Nephron progenitor cell (in vitro differentiated cells): ENCODE measurements around the gene ENPP5.
"Not testable (repeated sequence)": the region's sequence is repeated elsewhere in the genome, so short reads cannot be mapped to it uniquely, and the experiment has no call there.

Experiments used
- DNase-seq: peaks from one replicate; pipeline ENCODE4 v3.0.0; 2021
- H3K27ac Mint-ChIP-seq: 2 replicates; pipeline ENCODE4 v1.8.0; 2021; ENCODE audit warnings: mild to moderate bottlenecking, moderate library complexity, mixed read lengths
- H3K27me3 Mint-ChIP-seq: 2 replicates; pipeline ENCODE4 v1.8.0; 2021; ENCODE audit warnings: mild to moderate bottlenecking, low read depth, mixed read lengths; ENCODE audit not compliant: poor library complexity
- H3K36me3 Mint-ChIP-seq: 2 replicates; pipeline ENCODE4 v1.8.0; 2021; ENCODE audit warnings: low read depth, mixed read lengths
- H3K4me1 Mint-ChIP-seq: 2 replicates; pipeline ENCODE4 v1.8.0; 2021; ENCODE audit warnings: mixed read lengths
- H3K4me3 Mint-ChIP-seq: 2 replicates; pipeline ENCODE4 v1.8.0; 2021; ENCODE audit warnings: mild to moderate bottlenecking, moderate library complexity, mixed read lengths
- H3K9me3 Mint-ChIP-seq: 2 replicates; pipeline ENCODE4 v1.8.0; 2021; ENCODE audit warnings: mild to moderate bottlenecking, moderate library complexity, mixed read lengths
- TF ChIP-seq, protein P1 (sequence below): fragments of 200-600 bp; sonication (generic); IDR thresholded peaks from 2 replicates; pipeline ENCODE4 v1.5.0; 2021; ENCODE audit warnings: antibody characterized with exemption

ENPP5 gene

DNA sequence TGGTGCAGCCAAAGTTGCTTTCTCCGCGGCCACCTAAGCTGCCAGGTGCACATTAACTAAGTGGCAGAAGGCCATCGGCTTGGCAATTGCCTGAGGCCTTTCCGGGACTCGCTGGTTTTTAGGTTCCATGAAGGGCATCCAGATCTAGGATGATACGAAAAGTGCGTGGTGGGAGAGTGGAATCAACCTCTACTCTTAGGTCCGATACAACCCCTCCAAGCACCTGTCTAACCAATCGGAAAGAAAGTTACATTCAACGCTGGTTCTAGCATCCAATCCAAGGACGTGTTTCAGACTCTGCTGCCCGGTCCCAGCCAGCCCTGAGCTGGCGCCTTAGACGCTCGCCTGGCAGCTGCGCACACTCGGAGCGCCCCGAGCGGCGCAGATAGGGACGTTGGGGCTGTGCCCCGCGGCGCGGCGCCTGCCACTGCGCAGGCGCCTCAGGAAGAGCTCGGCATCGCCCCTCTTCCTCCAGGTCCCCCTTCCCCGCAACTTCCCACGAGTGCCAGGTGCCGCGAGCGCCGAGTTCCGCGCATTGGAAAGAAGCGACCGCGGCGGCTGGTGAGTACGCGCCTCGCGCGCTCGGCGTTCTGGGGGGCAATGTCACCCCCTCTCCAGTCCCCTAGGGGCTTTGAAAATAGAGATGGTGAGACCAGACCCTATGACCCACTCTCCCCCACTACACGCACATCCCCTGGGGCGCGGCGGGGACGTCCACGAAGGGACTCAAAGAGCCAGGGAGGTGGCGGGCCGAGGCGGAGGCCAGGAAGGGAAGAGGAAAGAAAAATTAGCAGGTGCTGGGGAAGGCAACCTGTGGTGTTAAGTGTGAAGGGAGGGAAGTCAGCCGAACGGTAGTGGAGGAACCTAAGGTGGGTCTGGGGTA, 40.9 kb downstream of the ENPP5 start, which contains the start of gene ENPP4:
TSS of gene ENPP4 (plus strand) at position 361 of the 883 bp plus-strand sequence. CDS start 9,595 bp downstream, outside the sequence.
- Mint-ChIP-seq H3K4me3 (peak within 1 kb of the TSS; percentile 91), H3K27me3 (peaks cover 51% of the 10 kb centered on the region), H3K9me3 (peaks cover 8% of the 10 kb centered on the region), H3K4me1 (peaks cover 11% of the 10 kb centered on the region), H3K36me3 (no peaks in the 10 kb centered on the region), H3K27ac (no peak within 1 kb of the TSS)
- DNase-seq: peak; percentile 83
- TF ChIP-seq, protein P1, sequence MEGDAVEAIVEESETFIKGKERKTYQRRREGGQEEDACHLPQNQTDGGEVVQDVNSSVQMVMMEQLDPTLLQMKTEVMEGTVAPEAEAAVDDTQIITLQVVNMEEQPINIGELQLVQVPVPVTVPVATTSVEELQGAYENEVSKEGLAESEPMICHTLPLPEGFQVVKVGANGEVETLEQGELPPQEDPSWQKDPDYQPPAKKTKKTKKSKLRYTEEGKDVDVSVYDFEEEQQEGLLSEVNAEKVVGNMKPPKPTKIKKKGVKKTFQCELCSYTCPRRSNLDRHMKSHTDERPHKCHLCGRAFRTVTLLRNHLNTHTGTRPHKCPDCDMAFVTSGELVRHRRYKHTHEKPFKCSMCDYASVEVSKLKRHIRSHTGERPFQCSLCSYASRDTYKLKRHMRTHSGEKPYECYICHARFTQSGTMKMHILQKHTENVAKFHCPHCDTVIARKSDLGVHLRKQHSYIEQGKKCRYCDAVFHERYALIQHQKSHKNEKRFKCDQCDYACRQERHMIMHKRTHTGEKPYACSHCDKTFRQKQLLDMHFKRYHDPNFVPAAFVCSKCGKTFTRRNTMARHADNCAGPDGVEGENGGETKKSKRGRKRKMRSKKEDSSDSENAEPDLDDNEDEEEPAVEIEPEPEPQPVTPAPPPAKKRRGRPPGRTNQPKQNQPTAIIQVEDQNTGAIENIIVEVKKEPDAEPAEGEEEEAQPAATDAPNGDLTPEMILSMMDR: no peak

DNA sequence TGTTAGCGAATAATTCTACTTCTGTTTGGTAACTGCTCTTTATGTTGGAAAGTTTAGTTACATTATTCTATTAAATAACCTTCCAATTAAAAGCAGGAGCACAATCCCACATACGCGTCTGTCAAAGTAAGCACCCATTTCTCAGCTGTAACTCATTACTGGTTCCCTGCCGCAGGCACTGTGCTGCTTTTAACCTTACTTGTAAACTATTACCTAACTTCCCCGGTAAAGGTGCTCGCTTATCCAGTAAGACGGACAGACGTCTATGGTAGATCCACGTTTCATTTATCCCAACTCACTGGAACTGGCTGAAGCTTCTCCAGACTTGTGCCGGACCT, 41.5 kb downstream of the ENPP5 start:
- Mint-ChIP-seq H3K9me3 (peaks cover 13% of the 10 kb centered on the region), H3K27ac (no peak overlapping the region), H3K4me3 (peak overlapping the region; percentile 91), H3K4me1 (peaks cover 11% of the 10 kb centered on the region), H3K27me3 (peaks cover 53% of the 10 kb centered on the region), H3K36me3 (no peaks in the 10 kb centered on the region)
- TF ChIP-seq, protein P1: no peak
- no peak for DNase-seq

DNA sequence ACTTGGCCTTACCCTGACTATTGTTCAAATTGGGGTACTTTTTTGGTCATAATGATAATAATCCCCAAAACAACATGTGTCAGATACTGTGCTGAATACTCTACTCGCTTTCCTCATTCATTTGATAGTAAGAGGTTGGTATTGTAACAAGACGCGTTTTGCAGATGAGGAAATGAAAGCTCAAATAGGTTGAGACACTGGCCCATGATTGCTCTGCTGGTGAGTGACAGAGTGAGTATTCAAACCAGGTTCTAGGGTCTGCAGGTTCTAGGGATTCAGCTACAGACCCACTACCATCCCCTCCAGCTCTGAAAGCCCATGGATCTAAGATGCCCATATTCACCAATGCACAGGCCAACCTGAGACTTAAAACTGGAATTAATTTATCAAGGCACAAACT, 42.3 kb downstream of the ENPP5 start:
- H3K4me1 Mint-ChIP-seq: peaks cover 11% of the 10 kb centered on the region
- TF ChIP-seq, protein P1: no peak
- no peak overlapping the region for H3K27ac Mint-ChIP-seq
- H3K36me3 Mint-ChIP-seq: no peaks in the 10 kb centered on the region
- H3K4me3 Mint-ChIP-seq: peak overlapping the region; percentile 91
- peaks cover 16% of the 10 kb centered on the region for H3K9me3 Mint-ChIP-seq
- DNase-seq: no peak
- H3K27me3 Mint-ChIP-seq: peaks cover 51% of the 10 kb centered on the region

DNA sequence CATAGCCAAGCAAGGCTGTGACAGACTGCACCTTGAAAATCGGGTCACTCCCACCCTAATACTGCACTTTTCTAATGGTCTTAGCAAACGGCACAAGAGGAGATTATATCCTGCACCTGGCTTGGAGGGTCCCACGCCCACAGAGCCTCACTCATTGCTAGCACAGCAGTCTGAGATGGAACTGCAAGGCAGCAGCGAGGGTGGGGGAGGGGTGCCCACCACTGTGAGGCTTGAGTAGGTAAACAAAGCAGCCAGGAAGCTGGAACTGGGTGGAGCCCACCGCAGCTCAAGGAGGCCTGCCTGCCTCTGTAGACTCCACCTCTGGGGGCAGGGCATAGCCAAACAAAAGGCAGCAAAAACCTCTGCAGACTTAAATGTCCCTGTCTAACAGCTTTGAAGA, 51.1 kb downstream of the ENPP5 start:
- H3K4me1 Mint-ChIP-seq, H3K27me3 Mint-ChIP-seq, H3K27ac Mint-ChIP-seq: not testable (repeated sequence)

DNA sequence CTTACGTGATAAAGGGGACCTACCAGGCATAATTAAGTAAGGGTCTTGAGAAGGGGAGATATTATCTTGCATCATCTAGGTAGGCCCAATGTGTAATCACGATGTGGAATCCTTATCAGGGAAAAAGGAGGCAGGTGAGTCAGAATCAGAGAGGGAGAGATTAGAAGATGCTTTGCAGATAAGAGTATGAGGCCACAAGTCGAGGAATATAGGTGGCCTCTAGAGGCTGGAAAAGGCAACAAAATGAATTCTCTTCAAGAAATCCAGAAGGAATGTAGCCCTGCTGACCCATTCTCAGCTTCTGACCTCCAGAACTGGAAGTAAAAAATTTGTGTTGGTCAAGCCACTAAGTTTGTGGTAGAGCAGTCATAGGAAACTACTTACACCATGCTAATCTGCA, 51.9 kb downstream of the ENPP5 start:
- H3K4me1 Mint-ChIP-seq: no peaks in the 10 kb centered on the region
- no peak for DNase-seq
- TF ChIP-seq, protein P1: no peak
- H3K27me3 Mint-ChIP-seq: peaks cover 3% of the 10 kb centered on the region
- no peak overlapping the region for H3K27ac Mint-ChIP-seq
- peaks cover 43% of the 10 kb centered on the region for H3K9me3 Mint-ChIP-seq
- H3K4me3 Mint-ChIP-seq: no peak overlapping the region
- peaks cover 4% of the 10 kb centered on the region for H3K36me3 Mint-ChIP-seq

More for the DNA sequence above, 51.1 kb downstream of the ENPP5 start:
- not testable (repeated sequence) for H3K36me3 Mint-ChIP-seq, H3K4me3 Mint-ChIP-seq, DNase-seq
- peaks cover 50% of the 10 kb centered on the region for H3K9me3 Mint-ChIP-seq

DNA sequence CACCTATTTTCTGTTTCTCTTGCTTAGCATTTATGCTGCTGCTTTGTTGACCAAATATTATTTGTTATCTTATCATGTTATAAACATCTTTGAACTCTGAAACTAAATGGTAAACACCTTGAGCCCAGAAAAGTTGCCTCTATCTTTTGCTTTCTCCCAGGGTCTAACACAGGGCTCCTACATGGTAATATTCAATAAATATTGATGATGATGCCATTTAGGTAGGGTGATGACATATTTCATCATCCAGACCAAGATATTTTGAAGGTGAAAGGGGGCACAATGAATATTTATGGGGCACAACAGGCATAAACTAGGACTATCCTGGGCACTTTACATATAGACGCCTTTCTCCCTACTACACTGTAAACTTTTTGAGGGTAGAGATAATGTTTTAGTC, 52.6 kb downstream of the ENPP5 start:
- Mint-ChIP-seq H3K36me3 (peaks cover 4% of the 10 kb centered on the region), H3K4me3 (no peak overlapping the region), H3K4me1 (no peaks in the 10 kb centered on the region), H3K27ac (no peak overlapping the region), H3K27me3 (peaks cover 3% of the 10 kb centered on the region), H3K9me3 (peaks cover 40% of the 10 kb centered on the region)
- no peak for DNase-seq
- TF ChIP-seq, protein P1: no peak
